Measurements from ENCODE around the gene ST3GAL4.

- TF ChIP-seq CTCF (IDR thresholded peaks at IDR 0.05) (no peak), POLR2AphosphoS5 (IDR thresholded peaks at IDR 0.05) (no peak), EP300 (IDR thresholded peaks at IDR 0.05) (no peak), POLR2A (IDR thresholded peaks at IDR 0.05) (no peak)
Measured at GRCh38 chr11:126361400-126361799, 5.9 kb downstream of the ST3GAL4 start.

Data from sigmoid colon (tissue), 4 donors.